Measurements from ENCODE around the gene ATIC. TPM values are rescaled to one million over a fixed set of nuclear protein-coding genes. Genes with fewer than 3 reads are reported as not detected.

ATIC gene
- total RNA-seq, 1 donor from 2014 or later = 19.3 TPM

- Histone ChIP-seq H3K36me3 (ENCODE audit: control insufficient read depth in 3 of 3, insufficient read depth in 3 of 3, low read length in 3 of 3) (peaks cover 7 to 41% (median 31%) of the 10 kb centered on the region in 3 donors), H3K9me3 (ENCODE audit: control insufficient read depth in 3 of 3, low read length in 3 of 3) (no peaks in the 10 kb centered on the region), H3K27ac (ENCODE audit: low read depth, low read length) (no peak overlapping the region), H3K4me1 (ENCODE audit: control insufficient read depth in 3 of 3, insufficient read depth in 3 of 3, low read length in 3 of 3) (no peaks in the 10 kb centered on the region), H3K4me3 (ENCODE audit: low read length in 3 of 3) (no peak overlapping the region), H3K27me3 (ENCODE audit: control insufficient read depth in 3 of 3, insufficient read depth in 3 of 3, low read length in 3 of 3) (no peaks in the 10 kb centered on the region), H3K9ac (ENCODE audit: low read depth in 1 of 3, low read length in 3 of 3) (no peak overlapping the region)
Measured at GRCh38 chr2:215338883-215339679, 27.2 kb downstream of the ATIC start.

GRCh38 chr2:215347878-215348277 lies 36.0 kb downstream of the ATIC start:
- Histone ChIP-seq H3K36me3 (ENCODE audit: control insufficient read depth in 3 of 3, insufficient read depth in 3 of 3, low read length in 3 of 3) (peaks cover 32 to 42% (median 40%) of the 10 kb centered on the region in 3 donors), H3K4me3 (ENCODE audit: low read length in 3 of 3) (no peak overlapping the region), H3K27ac (ENCODE audit: low read depth, low read length) (no peak overlapping the region), H3K27me3 (ENCODE audit: control insufficient read depth in 3 of 3, insufficient read depth in 3 of 3, low read length in 3 of 3) (no peaks in the 10 kb centered on the region), H3K4me1 (ENCODE audit: control insufficient read depth in 3 of 3, insufficient read depth in 3 of 3, low read length in 3 of 3) (no peaks in the 10 kb centered on the region), H3K9ac (ENCODE audit: low read depth in 1 of 3, low read length in 3 of 3) (no peak overlapping the region), H3K9me3 (ENCODE audit: control insufficient read depth in 3 of 3, low read length in 3 of 3) (no peaks in the 10 kb centered on the region)

- peaks cover 15 to 18% (median 17%) of the 10 kb centered on the region in 3 donors for H3K36me3 ChIP-seq (ENCODE audit: control insufficient read depth in 3 of 3, insufficient read depth in 3 of 3, low read length in 3 of 3)
- H3K27ac ChIP-seq (ENCODE audit: low read depth, low read length) = no peak overlapping the region
- H3K4me1 ChIP-seq (ENCODE audit: control insufficient read depth in 3 of 3, insufficient read depth in 3 of 3, low read length in 3 of 3) = peaks cover 0 to 3% (median 0%) of the 10 kb centered on the region in 3 donors
- no peaks in the 10 kb centered on the region for H3K27me3 ChIP-seq (ENCODE audit: control insufficient read depth in 3 of 3, insufficient read depth in 3 of 3, low read length in 3 of 3)
- no peak overlapping the region for H3K9ac ChIP-seq (ENCODE audit: low read depth in 1 of 3, low read length in 3 of 3)
- no peaks in the 10 kb centered on the region for H3K9me3 ChIP-seq (ENCODE audit: control insufficient read depth in 3 of 3, low read length in 3 of 3)
- H3K4me3 ChIP-seq (ENCODE audit: low read length in 3 of 3) = no peak overlapping the region
Measured at GRCh38 chr2:215352602-215353001, 40.7 kb downstream of the ATIC start.

- Histone ChIP-seq H3K27me3 (ENCODE audit: control insufficient read depth in 3 of 3, insufficient read depth in 3 of 3, low read length in 3 of 3) (no peaks in the 10 kb centered on the region), H3K36me3 (ENCODE audit: control insufficient read depth in 3 of 3, insufficient read depth in 3 of 3, low read length in 3 of 3) (peaks cover 0 to 6% (median 2%) of the 10 kb centered on the region in 3 donors), H3K9me3 (ENCODE audit: control insufficient read depth in 3 of 3, low read length in 3 of 3) (no peaks in the 10 kb centered on the region), H3K9ac (ENCODE audit: low read depth in 1 of 3, low read length in 3 of 3) (no peak overlapping the region), H3K4me3 (ENCODE audit: low read length in 3 of 3) (no peak overlapping the region), H3K27ac (ENCODE audit: low read depth, low read length) (no peak overlapping the region), H3K4me1 (ENCODE audit: control insufficient read depth in 3 of 3, insufficient read depth in 3 of 3, low read length in 3 of 3) (peaks cover 0 to 3% (median 0%) of the 10 kb centered on the region in 3 donors)
Measured at GRCh38 chr2:215354771-215355695, 43.2 kb downstream of the ATIC start.

- no peak overlapping the region for H3K4me3 ChIP-seq (ENCODE audit: low read length in 3 of 3)
- H3K9ac ChIP-seq (ENCODE audit: low read depth in 1 of 3, low read length in 3 of 3) = no peak overlapping the region
- H3K4me1 ChIP-seq (ENCODE audit: control insufficient read depth in 3 of 3, insufficient read depth in 3 of 3, low read length in 3 of 3) = peaks cover 0 to 3% (median 0%) of the 10 kb centered on the region in 3 donors
- peaks cover 0 to 6% (median 2%) of the 10 kb centered on the region in 3 donors for H3K36me3 ChIP-seq (ENCODE audit: control insufficient read depth in 3 of 3, insufficient read depth in 3 of 3, low read length in 3 of 3)
- H3K27me3 ChIP-seq (ENCODE audit: control insufficient read depth in 3 of 3, insufficient read depth in 3 of 3, low read length in 3 of 3) = no peaks in the 10 kb centered on the region
- H3K27ac ChIP-seq (ENCODE audit: low read depth, low read length) = no peak overlapping the region
- H3K9me3 ChIP-seq (ENCODE audit: control insufficient read depth in 3 of 3, low read length in 3 of 3) = no peaks in the 10 kb centered on the region
Measured at GRCh38 chr2:215355801-215356200, 43.9 kb downstream of the ATIC start.

GRCh38 chr2:215356334-215356947 lies 44.6 kb downstream of the ATIC start:
- peaks cover 0 to 6% (median 2%) of the 10 kb centered on the region in 3 donors for H3K36me3 ChIP-seq (ENCODE audit: control insufficient read depth in 3 of 3, insufficient read depth in 3 of 3, low read length in 3 of 3)
- H3K27me3 ChIP-seq (ENCODE audit: control insufficient read depth in 3 of 3, insufficient read depth in 3 of 3, low read length in 3 of 3) = no peaks in the 10 kb centered on the region
- H3K9ac ChIP-seq (ENCODE audit: low read depth in 1 of 3, low read length in 3 of 3) = no peak overlapping the region
- H3K4me3 ChIP-seq (ENCODE audit: low read length in 3 of 3) = no peak overlapping the region
- H3K27ac ChIP-seq (ENCODE audit: low read depth, low read length) = no peak overlapping the region
- H3K9me3 ChIP-seq (ENCODE audit: control insufficient read depth in 3 of 3, low read length in 3 of 3) = no peaks in the 10 kb centered on the region
- H3K4me1 ChIP-seq (ENCODE audit: control insufficient read depth in 3 of 3, insufficient read depth in 3 of 3, low read length in 3 of 3) = peaks cover 0 to 3% (median 0%) of the 10 kb centered on the region in 3 donors

GRCh38 chr2:215356948-215357461 lies 45.1 kb downstream of the ATIC start:
- Histone ChIP-seq H3K9ac (ENCODE audit: low read depth in 1 of 3, low read length in 3 of 3) (no peak overlapping the region), H3K27me3 (ENCODE audit: control insufficient read depth in 3 of 3, insufficient read depth in 3 of 3, low read length in 3 of 3) (no peaks in the 10 kb centered on the region), H3K4me3 (ENCODE audit: low read length in 3 of 3) (no peak overlapping the region), H3K4me1 (ENCODE audit: control insufficient read depth in 3 of 3, insufficient read depth in 3 of 3, low read length in 3 of 3) (peaks cover 0 to 3% (median 0%) of the 10 kb centered on the region in 3 donors), H3K9me3 (ENCODE audit: control insufficient read depth in 3 of 3, low read length in 3 of 3) (no peaks in the 10 kb centered on the region), H3K36me3 (ENCODE audit: control insufficient read depth in 3 of 3, insufficient read depth in 3 of 3, low read length in 3 of 3) (peaks cover 0 to 8% (median 2%) of the 10 kb centered on the region in 3 donors), H3K27ac (ENCODE audit: low read depth, low read length) (no peak overlapping the region)

GRCh38 chr2:215357660-215358059 lies 45.8 kb downstream of the ATIC start:
- no peak overlapping the region for H3K27ac ChIP-seq (ENCODE audit: low read depth, low read length)
- peaks cover 5 to 13% (median 7%) of the 10 kb centered on the region in 3 donors for H3K36me3 ChIP-seq (ENCODE audit: control insufficient read depth in 3 of 3, insufficient read depth in 3 of 3, low read length in 3 of 3)
- H3K4me3 ChIP-seq (ENCODE audit: low read length in 3 of 3) = no peak overlapping the region
- H3K9me3 ChIP-seq (ENCODE audit: control insufficient read depth in 3 of 3, low read length in 3 of 3) = no peaks in the 10 kb centered on the region
- H3K27me3 ChIP-seq (ENCODE audit: control insufficient read depth in 3 of 3, insufficient read depth in 3 of 3, low read length in 3 of 3) = no peaks in the 10 kb centered on the region
- H3K9ac ChIP-seq (ENCODE audit: low read depth in 1 of 3, low read length in 3 of 3) = no peak overlapping the region
- H3K4me1 ChIP-seq (ENCODE audit: control insufficient read depth in 3 of 3, insufficient read depth in 3 of 3, low read length in 3 of 3) = peaks cover 0 to 3% (median 0%) of the 10 kb centered on the region in 3 donors

- Histone ChIP-seq H3K27me3 (ENCODE audit: control insufficient read depth in 3 of 3, insufficient read depth in 3 of 3, low read length in 3 of 3) (no peaks in the 10 kb centered on the region), H3K27ac (ENCODE audit: low read depth, low read length) (no peak overlapping the region), H3K9me3 (ENCODE audit: control insufficient read depth in 3 of 3, low read length in 3 of 3) (no peaks in the 10 kb centered on the region), H3K4me1 (ENCODE audit: control insufficient read depth in 3 of 3, insufficient read depth in 3 of 3, low read length in 3 of 3) (peaks cover 0 to 3% (median 0%) of the 10 kb centered on the region in 3 donors), H3K4me3 (ENCODE audit: low read length in 3 of 3) (no peak overlapping the region), H3K36me3 (ENCODE audit: control insufficient read depth in 3 of 3, insufficient read depth in 3 of 3, low read length in 3 of 3) (peaks cover 9 to 19% (median 12%) of the 10 kb centered on the region in 3 donors), H3K9ac (ENCODE audit: low read depth in 1 of 3, low read length in 3 of 3) (no peak overlapping the region)
Measured at GRCh38 chr2:215358312-215358845, 46.5 kb downstream of the ATIC start.
